Measurements from ENCODE around the gene TENM3.

DNA sequence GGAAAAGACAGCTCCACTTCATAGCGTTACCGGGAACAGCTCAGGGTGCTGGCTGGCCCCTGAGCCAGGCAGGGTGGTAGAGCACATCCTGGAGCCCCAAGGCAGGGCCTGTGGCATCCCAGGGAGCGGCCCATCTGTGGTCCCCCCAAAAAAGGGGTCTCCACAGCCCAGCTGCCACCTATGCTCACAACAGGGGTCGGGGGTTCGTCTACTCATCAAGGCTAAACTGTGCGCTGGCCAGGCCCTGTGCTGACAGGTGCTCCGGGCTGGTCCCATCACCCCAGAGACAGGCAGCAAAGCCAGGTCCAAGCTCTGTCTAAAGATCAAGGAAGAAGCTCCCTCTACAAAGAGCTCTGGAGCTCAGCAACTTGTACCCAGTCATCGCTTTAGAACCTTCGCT lies 596.1 kb downstream of the TENM3 start:
- TF ChIP-seq, protein P1, sequence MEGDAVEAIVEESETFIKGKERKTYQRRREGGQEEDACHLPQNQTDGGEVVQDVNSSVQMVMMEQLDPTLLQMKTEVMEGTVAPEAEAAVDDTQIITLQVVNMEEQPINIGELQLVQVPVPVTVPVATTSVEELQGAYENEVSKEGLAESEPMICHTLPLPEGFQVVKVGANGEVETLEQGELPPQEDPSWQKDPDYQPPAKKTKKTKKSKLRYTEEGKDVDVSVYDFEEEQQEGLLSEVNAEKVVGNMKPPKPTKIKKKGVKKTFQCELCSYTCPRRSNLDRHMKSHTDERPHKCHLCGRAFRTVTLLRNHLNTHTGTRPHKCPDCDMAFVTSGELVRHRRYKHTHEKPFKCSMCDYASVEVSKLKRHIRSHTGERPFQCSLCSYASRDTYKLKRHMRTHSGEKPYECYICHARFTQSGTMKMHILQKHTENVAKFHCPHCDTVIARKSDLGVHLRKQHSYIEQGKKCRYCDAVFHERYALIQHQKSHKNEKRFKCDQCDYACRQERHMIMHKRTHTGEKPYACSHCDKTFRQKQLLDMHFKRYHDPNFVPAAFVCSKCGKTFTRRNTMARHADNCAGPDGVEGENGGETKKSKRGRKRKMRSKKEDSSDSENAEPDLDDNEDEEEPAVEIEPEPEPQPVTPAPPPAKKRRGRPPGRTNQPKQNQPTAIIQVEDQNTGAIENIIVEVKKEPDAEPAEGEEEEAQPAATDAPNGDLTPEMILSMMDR (IDR thresholded peaks at IDR 0.05; ENCODE audit: control extremely low read depth in 1 of 3, insufficient read depth in 1 of 3, low read depth in 1 of 3, low read length in 3 of 3), result no peak
- TF ChIP-seq JUND (IDR thresholded peaks at IDR 0.05; ENCODE audit: low read length) (no peak), ZNF274 (IDR thresholded peaks at IDR 0.05; ENCODE audit: borderline replicate concordance, extremely low read depth, low read length) (no peak), POLR2A (IDR thresholded peaks at IDR 0.05; ENCODE audit: control extremely low read depth in 1 of 2, low read depth in 2 of 2, low read length in 2 of 2) (no peak), EZH2 (IDR thresholded peaks at IDR 0.05; ENCODE audit: low read depth, low read length, severe bottlenecking) (no peak)
- TF ChIP-seq, protein P2, sequence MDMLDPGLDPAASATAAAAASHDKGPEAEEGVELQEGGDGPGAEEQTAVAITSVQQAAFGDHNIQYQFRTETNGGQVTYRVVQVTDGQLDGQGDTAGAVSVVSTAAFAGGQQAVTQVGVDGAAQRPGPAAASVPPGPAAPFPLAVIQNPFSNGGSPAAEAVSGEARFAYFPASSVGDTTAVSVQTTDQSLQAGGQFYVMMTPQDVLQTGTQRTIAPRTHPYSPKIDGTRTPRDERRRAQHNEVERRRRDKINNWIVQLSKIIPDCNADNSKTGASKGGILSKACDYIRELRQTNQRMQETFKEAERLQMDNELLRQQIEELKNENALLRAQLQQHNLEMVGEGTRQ (IDR thresholded peaks at IDR 0.05; ENCODE audit: low read length), result no peak
